Cerebellar cortex (tissue), 1 donor: ENCODE measurements around the gene LGSN.
"Not testable (repeated sequence)": the region's sequence is repeated elsewhere in the genome, so short reads cannot be mapped to it uniquely, and the experiment has no call there.

Source experiments
- DNase-seq: peaks from one replicate; pipeline ENCODE4 v3.0.0-alpha.2; 2015; ENCODE audit warnings: low spot score

The LGSN gene

GRCh38 chr6:63319939-63320338, at the start of gene LGSN:
Gene LGSN (minus strand): TSS chr6:63319983. CDS start chr6:63319943, 40 bp downstream.
- DNase-seq, result no peak

GRCh38 chr6:63368347-63368746, 48.6 kb upstream of the LGSN start:
- no peak for DNase-seq

- DNase-seq, result not testable (repeated sequence)
These were observed 42.8 kb upstream of the LGSN start for GRCh38 chr6:63362500-63363120.

GRCh38 chr6:63357384-63357783, 37.6 kb upstream of the LGSN start:
- not testable (repeated sequence) for DNase-seq

GRCh38 chr6:63355632-63356031, 35.8 kb upstream of the LGSN start:
- no peak for DNase-seq

- no peak for DNase-seq
These were observed 33.5 kb upstream of the LGSN start for GRCh38 chr6:63353286-63353630.

- peak; percentile 18 for DNase-seq
These were observed 32.9 kb upstream of the LGSN start for GRCh38 chr6:63352544-63353285.

GRCh38 chr6:63352069-63352543, 32.3 kb upstream of the LGSN start:
- DNase-seq, result peak; percentile 15

GRCh38 chr6:63349401-63349800, 29.6 kb upstream of the LGSN start:
- no peak for DNase-seq

- DNase-seq, result no peak
These were observed 29.1 kb upstream of the LGSN start for GRCh38 chr6:63348836-63349235.

- DNase-seq, result no peak
These were observed 27.8 kb upstream of the LGSN start for GRCh38 chr6:63347599-63347998.

- DNase-seq, result no peak
These were observed 26.5 kb upstream of the LGSN start for GRCh38 chr6:63346217-63346835.

GRCh38 chr6:63340351-63340750, 20.6 kb upstream of the LGSN start:
- DNase-seq, result no peak

GRCh38 chr6:63334652-63335051, 14.9 kb upstream of the LGSN start:
- not testable (repeated sequence) for DNase-seq

- DNase-seq, result no peak
These were observed 13.7 kb upstream of the LGSN start for GRCh38 chr6:63333440-63333839.

- DNase-seq, result not testable (repeated sequence)
These were observed 6.8 kb upstream of the LGSN start for GRCh38 chr6:63326630-63327029.

- no peak for DNase-seq
These were observed 3.2 kb upstream of the LGSN start for GRCh38 chr6:63322981-63323380.

- DNase-seq, result no peak
These were observed 2.0 kb upstream of the LGSN start for GRCh38 chr6:63321821-63322220.

GRCh38 chr6:63317641-63318040, 2.1 kb downstream of the LGSN start:
- DNase-seq, result no peak

- DNase-seq, result no peak
These were observed 3.7 kb downstream of the LGSN start for GRCh38 chr6:63316113-63316512.

- DNase-seq, result no peak
These were observed 6.7 kb downstream of the LGSN start for GRCh38 chr6:63313111-63313510.

- peak; percentile 26 for DNase-seq
These were observed 12.1 kb downstream of the LGSN start for GRCh38 chr6:63307581-63308246.

- no peak for DNase-seq
These were observed 13.4 kb downstream of the LGSN start for GRCh38 chr6:63306420-63306819.
